Bladder microvascular endothelial cell (primary cell): ENCODE data around the gene GZMB. TPM values are rescaled to one million over a fixed set of nuclear protein-coding genes. Genes with fewer than 3 reads are reported as not detected.

Experiments
- total RNA-seq: library from RNA; depleted of rRNA; stranded (reverse); fragments of >200 nt; gene quantifications from 2 replicates; pipeline ENCODE4 v1.2.3, GENCODE V29; 2014

Gene GZMB
- not detected in 2 replicates for total RNA-seq

GRCh38 chr14:24634158-24634557, at the start of gene GZMB:
Gene GZMB, minus strand, starts transcription at chr14:24634190. Its CDS starts 30 bp downstream, at chr14:24634160.

DNA sequence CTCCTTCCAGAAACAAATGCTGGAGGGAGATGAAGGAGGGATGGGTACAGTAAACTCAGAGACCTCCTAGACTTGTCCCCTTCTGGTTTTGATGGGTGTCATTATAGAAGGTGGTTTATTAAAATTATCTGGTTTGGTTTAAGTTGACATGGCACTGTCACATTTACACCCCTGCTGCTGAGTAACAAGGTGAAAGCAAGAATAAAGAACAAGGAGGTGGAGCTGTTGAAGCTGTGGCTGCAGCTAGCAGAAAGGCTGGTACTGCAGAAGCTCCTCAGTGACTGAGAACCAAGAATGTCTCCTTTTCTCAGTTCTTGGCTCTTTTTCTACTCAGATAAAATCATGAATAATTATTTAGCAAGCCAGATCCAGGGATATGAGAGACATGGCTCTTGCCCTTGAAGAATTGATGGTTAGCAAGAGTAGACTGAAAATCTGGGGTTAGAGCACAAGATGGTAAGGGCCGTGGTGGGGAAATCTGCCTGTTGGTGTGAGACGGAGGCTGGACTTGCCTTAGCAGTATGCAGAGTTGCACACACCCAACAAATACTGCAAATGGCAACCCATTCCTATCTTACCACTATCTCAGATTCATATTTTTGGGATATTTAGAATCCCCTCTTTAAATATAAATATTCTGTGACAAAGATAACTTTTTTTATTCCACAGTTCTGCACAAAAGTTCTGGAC, 24.2 kb downstream of the GZMB start, which contains the start of gene GZMH:
Gene GZMH (minus strand): TSS at position 31 of the 690 bp plus-strand sequence. CDS start 72 bp downstream, outside the sequence.

Other genes starting within 250 kb of the GZMB start
- 7.3 and 13.8 TPM in 2 replicates for gene NYNRIN, start 235.2 kb downstream of the GZMB start, total RNA-seq
- 1.5 and 3.0 TPM in 2 replicates for gene CBLN3, start 204.5 kb downstream of the GZMB start, total RNA-seq
- 50.0 and 63.4 TPM in 2 replicates for gene KHNYN, start 204.2 kb downstream of the GZMB start, total RNA-seq
- gene SDR39U1, start 191.4 kb downstream of the GZMB start, total RNA-seq: 6.5 and 11.0 TPM in 2 replicates
- not detected in 2 replicates for gene CMA1, start 125.9 kb downstream of the GZMB start, total RNA-seq
- gene CTSG, start 57.9 kb downstream of the GZMB start, total RNA-seq: not detected in 2 replicates
- not detected in 2 replicates for gene GZMH, start 24.5 kb downstream of the GZMB start, total RNA-seq